ENCODE measurements around the gene DNMT3A.

Gene DNMT3A

DNA sequence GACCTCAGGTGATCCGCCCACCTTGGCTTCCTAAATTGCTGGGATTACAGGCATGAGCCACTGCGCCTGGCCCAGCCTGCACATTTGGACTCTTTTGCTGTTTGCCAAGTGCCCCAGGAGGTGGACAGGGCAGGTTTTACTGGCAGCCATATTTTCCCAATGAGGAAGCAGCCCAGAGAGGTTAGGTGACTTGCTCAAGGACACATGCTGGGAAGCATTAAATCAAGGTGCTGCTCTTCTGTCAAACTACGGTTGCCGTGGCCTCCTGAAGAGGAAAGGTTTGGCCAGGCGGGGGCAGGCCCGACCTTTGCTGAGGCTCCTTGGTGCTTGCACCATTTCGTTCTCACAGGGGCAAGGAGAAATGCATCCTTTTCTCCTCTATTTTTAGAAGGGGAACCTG lies 44.0 kb downstream of the DNMT3A start:
- no peak overlapping the region for H3K27ac ChIP-seq (ENCODE audit: low read length)
- H3K36me3 ChIP-seq (ENCODE audit: insufficient read depth, low read depth, low read length) = no peaks in the 10 kb centered on the region
- no peak overlapping the region for H3K9ac ChIP-seq (ENCODE audit: low read depth, low read length)
- no peaks in the 10 kb centered on the region for H3K27me3 ChIP-seq (ENCODE audit: insufficient read depth, low read length)
- no peaks in the 10 kb centered on the region for H3K9me3 ChIP-seq (ENCODE audit: insufficient read depth, low read depth, low read length)
- no peak overlapping the region for H3K4me3 ChIP-seq (ENCODE audit: low read length)
- peaks cover 6% of the 10 kb centered on the region; the same call in 1 of the 2 replicates for H3K4me1 ChIP-seq (ENCODE audit: insufficient read depth, low read length)

- Histone ChIP-seq H3K27me3 (ENCODE audit: insufficient read depth, low read length) (no peaks in the 10 kb centered on the region), H3K36me3 (ENCODE audit: insufficient read depth, low read depth, low read length) (no peaks in the 10 kb centered on the region), H3K9ac (ENCODE audit: low read depth, low read length) (no peak overlapping the region), H3K27ac (ENCODE audit: low read length) (no peak overlapping the region), H3K4me3 (ENCODE audit: low read length) (no peak overlapping the region), H3K9me3 (ENCODE audit: insufficient read depth, low read depth, low read length) (no peaks in the 10 kb centered on the region), H3K4me1 (ENCODE audit: insufficient read depth, low read length) (peaks cover 6% of the 10 kb centered on the region; the same call in 1 of the 2 replicates)
Measured at GRCh38 chr2:25295621-25296020, 46.1 kb downstream of the DNMT3A start.

- Histone ChIP-seq H3K27ac (ENCODE audit: low read length) (peak overlapping the region; percentile 9), H3K9ac (ENCODE audit: low read depth, low read length) (no peak overlapping the region), H3K4me3 (ENCODE audit: low read length) (no peak overlapping the region), H3K9me3 (ENCODE audit: insufficient read depth, low read depth, low read length) (no peaks in the 10 kb centered on the region), H3K27me3 (ENCODE audit: insufficient read depth, low read length) (no peaks in the 10 kb centered on the region), H3K36me3 (ENCODE audit: insufficient read depth, low read depth, low read length) (no peaks in the 10 kb centered on the region), H3K4me1 (ENCODE audit: insufficient read depth, low read length) (peaks cover 6% of the 10 kb centered on the region; the same call in 1 of the 2 replicates)
Measured at GRCh38 chr2:25294573-25295462, 46.9 kb downstream of the DNMT3A start.

GRCh38 chr2:25293958-25294562 lies 47.7 kb downstream of the DNMT3A start:
- no peak overlapping the region for H3K4me3 ChIP-seq (ENCODE audit: low read length)

GRCh38 chr2:25293145-25293544 lies 48.6 kb downstream of the DNMT3A start:
- Histone ChIP-seq H3K9me3 (ENCODE audit: insufficient read depth, low read depth, low read length) (no peaks in the 10 kb centered on the region), H3K4me1 (ENCODE audit: insufficient read depth, low read length) (peaks cover 3% of the 10 kb centered on the region; the same call in 1 of the 2 replicates), H3K27ac (ENCODE audit: low read length) (no peak overlapping the region)

More at GRCh38 chr2:25293958-25294562, 47.7 kb downstream of the DNMT3A start:
- Histone ChIP-seq H3K4me1 (ENCODE audit: insufficient read depth, low read length) (peaks cover 6% of the 10 kb centered on the region; the same call in 1 of the 2 replicates), H3K27me3 (ENCODE audit: insufficient read depth, low read length) (no peaks in the 10 kb centered on the region), H3K9ac (ENCODE audit: low read depth, low read length) (no peak overlapping the region), H3K9me3 (ENCODE audit: insufficient read depth, low read depth, low read length) (no peaks in the 10 kb centered on the region), H3K27ac (ENCODE audit: low read length) (no peak overlapping the region), H3K36me3 (ENCODE audit: insufficient read depth, low read depth, low read length) (no peaks in the 10 kb centered on the region)

DNA sequence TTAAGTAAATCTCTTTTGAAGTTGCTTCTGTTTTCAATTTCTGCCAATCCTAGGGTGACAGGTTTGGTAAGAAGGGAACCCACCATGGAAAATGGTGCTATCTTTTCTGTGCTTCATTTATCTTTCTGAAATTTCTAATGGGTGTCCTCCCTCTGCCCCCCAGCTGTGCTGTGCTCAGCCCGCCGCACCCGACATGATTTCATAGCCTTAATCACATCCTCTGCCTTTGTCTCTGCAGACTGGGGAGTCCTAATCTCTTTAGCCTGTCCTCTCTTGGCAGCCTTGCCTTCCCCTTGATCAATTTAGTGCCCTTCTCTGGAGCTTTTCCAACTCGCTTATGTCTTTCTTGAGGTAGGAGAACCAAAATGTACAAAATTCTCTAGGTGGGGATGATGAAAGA lies 49.3 kb downstream of the DNMT3A start:
- H3K27me3 ChIP-seq (ENCODE audit: insufficient read depth, low read length) = no peaks in the 10 kb centered on the region
- H3K4me3 ChIP-seq (ENCODE audit: low read length) = no peak overlapping the region
- H3K27ac ChIP-seq (ENCODE audit: low read length) = no peak overlapping the region
- H3K9me3 ChIP-seq (ENCODE audit: insufficient read depth, low read depth, low read length) = no peaks in the 10 kb centered on the region
- peaks cover 3% of the 10 kb centered on the region; the same call in 1 of the 2 replicates for H3K4me1 ChIP-seq (ENCODE audit: insufficient read depth, low read length)
- no peak overlapping the region for H3K9ac ChIP-seq (ENCODE audit: low read depth, low read length)
- no peaks in the 10 kb centered on the region for H3K36me3 ChIP-seq (ENCODE audit: insufficient read depth, low read depth, low read length)

More at GRCh38 chr2:25293145-25293544, 48.6 kb downstream of the DNMT3A start:
- H3K36me3 ChIP-seq (ENCODE audit: insufficient read depth, low read depth, low read length) = no peaks in the 10 kb centered on the region
- H3K4me3 ChIP-seq (ENCODE audit: low read length) = no peak overlapping the region
- no peak overlapping the region for H3K9ac ChIP-seq (ENCODE audit: low read depth, low read length)
- H3K27me3 ChIP-seq (ENCODE audit: insufficient read depth, low read length) = no peaks in the 10 kb centered on the region

DNA sequence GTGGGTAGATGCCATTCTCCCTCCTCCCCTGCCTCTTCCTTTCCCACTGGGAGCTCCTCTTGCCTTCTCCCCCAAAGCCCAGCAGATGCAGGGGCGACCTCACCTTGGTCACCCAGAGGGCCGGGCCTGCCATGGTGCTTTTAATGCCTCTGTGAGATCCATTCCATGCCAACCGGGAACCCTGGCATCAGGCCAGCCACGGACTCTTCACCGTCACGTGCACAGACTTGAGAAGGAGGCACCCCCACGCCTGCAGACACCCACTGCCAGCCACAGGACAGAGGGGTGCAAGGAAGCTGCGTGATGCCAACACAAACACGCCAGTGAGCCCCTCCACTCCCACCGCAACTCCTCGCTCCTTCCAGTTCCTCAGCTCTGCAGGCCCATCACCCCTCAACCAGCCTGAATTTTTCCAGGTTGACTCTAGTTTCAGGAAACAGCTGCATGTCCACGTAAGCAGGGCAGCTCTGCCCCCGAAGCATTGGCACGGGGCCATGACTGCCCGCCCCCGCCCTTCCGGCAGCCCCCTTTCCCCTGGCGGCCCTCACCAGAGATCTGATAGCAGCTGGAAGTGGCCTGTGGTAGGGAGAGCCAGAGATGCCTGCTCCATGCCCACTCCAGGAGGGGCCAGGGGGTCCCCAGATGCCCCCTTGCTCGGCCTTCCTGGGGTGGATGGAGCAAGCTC lies 50.8 kb downstream of the DNMT3A start:
- Histone ChIP-seq H3K27ac (ENCODE audit: low read length) (no peak overlapping the region), H3K4me1 (ENCODE audit: insufficient read depth, low read length) (peaks cover 3% of the 10 kb centered on the region; the same call in 1 of the 2 replicates), H3K9ac (ENCODE audit: low read depth, low read length) (no peak overlapping the region), H3K4me3 (ENCODE audit: low read length) (no peak overlapping the region), H3K9me3 (ENCODE audit: insufficient read depth, low read depth, low read length) (no peaks in the 10 kb centered on the region), H3K36me3 (ENCODE audit: insufficient read depth, low read depth, low read length) (no peaks in the 10 kb centered on the region), H3K27me3 (ENCODE audit: insufficient read depth, low read length) (no peaks in the 10 kb centered on the region)

DNA sequence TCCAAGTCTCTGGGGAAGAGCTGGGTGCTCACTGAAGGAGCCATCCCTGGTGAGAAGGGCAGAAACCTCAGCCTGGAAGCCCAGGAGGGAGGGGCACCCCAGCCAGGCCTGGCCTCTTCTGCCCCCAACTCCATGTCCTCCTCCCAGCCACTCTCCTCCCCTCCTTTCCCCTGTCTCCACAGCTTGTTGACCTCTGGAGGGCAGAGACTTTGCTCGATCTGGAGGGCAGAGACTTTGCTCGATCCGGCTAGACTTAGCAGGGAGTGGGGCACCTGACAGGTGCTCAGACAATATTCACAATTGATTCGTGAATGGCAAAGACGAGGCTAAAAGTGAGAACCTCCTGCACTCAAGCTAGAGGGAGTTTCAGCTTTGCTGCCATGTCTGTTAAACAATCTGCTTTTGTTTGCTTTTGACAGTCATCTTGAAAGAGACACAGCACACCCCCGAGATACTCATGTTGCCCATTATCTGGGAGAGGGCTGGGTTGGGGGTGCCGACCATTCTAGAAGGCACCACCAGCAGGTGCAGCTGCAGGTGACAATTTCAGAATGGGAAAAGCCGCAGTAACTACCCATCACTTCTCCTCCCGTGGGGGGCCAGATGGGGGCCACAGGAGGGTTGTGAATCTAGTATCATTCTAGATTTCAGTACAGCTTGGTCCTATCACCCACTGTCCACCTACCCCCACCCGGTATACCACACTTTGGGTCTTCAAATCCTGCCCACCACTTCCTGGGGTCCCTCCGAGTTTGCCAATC lies 54.8 kb downstream of the DNMT3A start:
- H3K27ac ChIP-seq (ENCODE audit: low read length) = no peak overlapping the region
- H3K36me3 ChIP-seq (ENCODE audit: insufficient read depth, low read depth, low read length) = no peaks in the 10 kb centered on the region
- no peaks in the 10 kb centered on the region for H3K4me1 ChIP-seq (ENCODE audit: insufficient read depth, low read length)
- H3K9me3 ChIP-seq (ENCODE audit: insufficient read depth, low read depth, low read length) = no peaks in the 10 kb centered on the region
- no peak overlapping the region for H3K4me3 ChIP-seq (ENCODE audit: low read length)
- no peaks in the 10 kb centered on the region for H3K27me3 ChIP-seq (ENCODE audit: insufficient read depth, low read length)
- no peak overlapping the region for H3K9ac ChIP-seq (ENCODE audit: low read depth, low read length)

GRCh38 chr2:25286025-25286400 lies 55.7 kb downstream of the DNMT3A start:
- Histone ChIP-seq H3K27ac (ENCODE audit: low read length) (no peak overlapping the region), H3K36me3 (ENCODE audit: insufficient read depth, low read depth, low read length) (no peaks in the 10 kb centered on the region), H3K9me3 (ENCODE audit: insufficient read depth, low read depth, low read length) (no peaks in the 10 kb centered on the region), H3K27me3 (ENCODE audit: insufficient read depth, low read length) (no peaks in the 10 kb centered on the region), H3K4me3 (ENCODE audit: low read length) (no peak overlapping the region), H3K9ac (ENCODE audit: low read depth, low read length) (no peak overlapping the region), H3K4me1 (ENCODE audit: insufficient read depth, low read length) (no peaks in the 10 kb centered on the region)

GRCh38 chr2:25285265-25286024 lies 56.3 kb downstream of the DNMT3A start:
- no peaks in the 10 kb centered on the region for H3K27me3 ChIP-seq (ENCODE audit: insufficient read depth, low read length)
- no peaks in the 10 kb centered on the region for H3K36me3 ChIP-seq (ENCODE audit: insufficient read depth, low read depth, low read length)
- H3K9me3 ChIP-seq (ENCODE audit: insufficient read depth, low read depth, low read length) = no peaks in the 10 kb centered on the region
- H3K9ac ChIP-seq (ENCODE audit: low read depth, low read length) = no peak overlapping the region
- H3K4me3 ChIP-seq (ENCODE audit: low read length) = no peak overlapping the region
- no peak overlapping the region for H3K27ac ChIP-seq (ENCODE audit: low read length)
- peaks cover 3% of the 10 kb centered on the region; the same call in 1 of the 2 replicates for H3K4me1 ChIP-seq (ENCODE audit: insufficient read depth, low read length)

Data from iPS-20b (cell line).